Kidney (tissue), 14 donors: ENCODE measurements around the gene MBNL1. TPM values are rescaled to one million over a fixed set of nuclear protein-coding genes. Genes with fewer than 3 reads are reported as not detected.

Experiments
- DNase-seq, 5 donors: peaks; one replicate each; pipeline ENCODE4 v3.0.0-alpha.2; 2013 to 2020
- FAIRE-seq: peaks from 2 replicates; lab custom pipeline; 2012; peaks lifted over from hg19 to GRCh38; lab: Jason Lieb, UNC
- H3K27ac ChIP-seq, 2 donors: one replicate each; pipeline ENCODE4 v1.7.0; 2013; ENCODE audit warnings: low read depth in 2 of 2, low read length in 2 of 2, inconsistent platforms in 1 of 2
- H3K27me3 ChIP-seq: one replicate; pipeline ENCODE4 v1.7.1; 2013; ENCODE audit warnings: low read length, inconsistent platforms; ENCODE audit not compliant: control insufficient read depth, insufficient read depth
- H3K36me3 ChIP-seq, 3 donors: one replicate each; pipeline versions ENCODE4 v1.7.0 to v1.7.1; 2013; ENCODE audit warnings: low read length in 3 of 3, control low read depth in 1 of 3, inconsistent platforms in 1 of 3; ENCODE audit not compliant: insufficient read depth in 3 of 3, control insufficient read depth in 2 of 3
- H3K4me1 ChIP-seq, 3 donors: one replicate each; pipeline versions ENCODE4 v1.7.0 to v1.7.1; 2013; ENCODE audit warnings: low read length in 3 of 3, inconsistent platforms in 1 of 3, low read depth in 1 of 3; ENCODE audit not compliant: control insufficient read depth in 2 of 3, insufficient read depth in 2 of 3
- H3K4me3 ChIP-seq, 3 donors: one replicate each; pipeline versions ENCODE4 v1.7.0 to v1.8.1; 2013; ENCODE audit warnings: low read length in 3 of 3, control low read depth in 1 of 3, inconsistent platforms in 1 of 3
- H3K9ac ChIP-seq, 3 donors: one replicate each; pipeline versions ENCODE4 v1.7.0 to v1.7.1; 2013; ENCODE audit warnings: low read length in 3 of 3, control low read depth in 1 of 3, inconsistent platforms in 1 of 3
- H3K9me3 ChIP-seq, 3 donors: one replicate each; pipeline versions ENCODE4 v1.7.0 to v1.7.1; 2013; ENCODE audit warnings: low read length in 3 of 3, control low read depth in 1 of 3, inconsistent platforms in 1 of 3; ENCODE audit not compliant: control insufficient read depth in 2 of 3, insufficient read depth in 1 of 3
- CTCF ChIP-seq: IDR thresholded peaks from 3 replicates; pipeline ENCODE4 v1.5.1; 2012; ENCODE audit warnings: mild to moderate bottlenecking, moderate library complexity, borderline replicate concordance; ENCODE audit not compliant: insufficient read depth; ENCODE audit errors: extremely low read depth
- intact Hi-C: fragments of 100-400 bp; cut with DNase I; formaldehyde crosslinking; loops from one replicate; pipeline ENCODE4 v1.11.1; 2022
- polyA plus RNA-seq: library from polyadenylated mRNA; stranded (reverse); fragments of 350-450 nt; fragmentation: Illumina TruSeq; extraction: RNeasy Lipid Tissue Mini Kit (QIAGEN cat#74804); gene quantifications from one replicate; pipeline ENCODE4 v1.2.3, GENCODE V29; 2014; ENCODE audit warnings: low read depth, low replicate concordance; ENCODE audit not compliant: insufficient read depth
- total RNA-seq: library from RNA; stranded (reverse); fragmentation: NEBNext Ultra II Directional; extraction: Animal tissue kit (Norgen Biotek cat#: 25700); gene quantifications from one replicate; pipeline ENCODE4 v1.2.1, GENCODE V29; 2021
- donor health status: control.
- donor health status: control.
- donor health status: control.
- donor health status: control.
- donor health status: control.
- donor health status: DM: yes; HTN: yes; CAD: no.
- donor health status: Normal renal cell carcinoma (clear cell type).

The MBNL1 gene
- total and polyA plus RNA-seq, 2 donors from 2014 or later: 22.0 to 167 TPM

- Histone ChIP-seq H3K36me3 (no peaks in the 10 kb centered on the region), H3K4me1 (peaks cover 0 to 19% (median 2%) of the 10 kb centered on the region in 3 donors), H3K9me3 (no peaks in the 10 kb centered on the region), H3K4me3 (no peak overlapping the region), H3K9ac (no peak overlapping the region), H3K27ac (no peak overlapping the region), H3K27me3 (no peaks in the 10 kb centered on the region)
- TF ChIP-seq CTCF: no peak
- FAIRE-seq (no peak), DNase-seq (no peak)
- intact Hi-C loops: no loop called here
Measured at GRCh38 chr3:152317184-152317583, 48.5 kb downstream of the MBNL1 start.

- FAIRE-seq (no peak), DNase-seq (peak in 1 of 5 donors; percentile 59)
- Histone ChIP-seq H3K4me1 (peaks cover 0 to 20% (median 2%) of the 10 kb centered on the region in 3 donors), H3K27me3 (no peaks in the 10 kb centered on the region), H3K9me3 (no peaks in the 10 kb centered on the region), H3K27ac (no peak overlapping the region), H3K36me3 (no peaks in the 10 kb centered on the region), H3K4me3 (no peak overlapping the region), H3K9ac (no peak overlapping the region)
- no peak for TF ChIP-seq CTCF
- intact Hi-C loops: no loop called here
Measured at GRCh38 chr3:152317956-152318355, 49.2 kb downstream of the MBNL1 start.

- no peak for TF ChIP-seq CTCF
- H3K36me3 ChIP-seq: no peaks in the 10 kb centered on the region
- intact Hi-C loops: no loop called here
- H3K4me3 ChIP-seq: no peak overlapping the region
- FAIRE-seq (no peak), DNase-seq (no peak)
- H3K27me3 ChIP-seq: no peaks in the 10 kb centered on the region
- no peak overlapping the region for H3K27ac ChIP-seq
- no peak overlapping the region for H3K9ac ChIP-seq
- peaks cover 0 to 20% (median 2%) of the 10 kb centered on the region in 3 donors for H3K4me1 ChIP-seq
- no peaks in the 10 kb centered on the region for H3K9me3 ChIP-seq
Measured at GRCh38 chr3:152318512-152318911, 49.8 kb downstream of the MBNL1 start.

- no peaks in the 10 kb centered on the region for H3K9me3 ChIP-seq
- DNase-seq: no peak
- H3K4me1 ChIP-seq: peaks cover 0 to 20% (median 2%) of the 10 kb centered on the region in 3 donors
- no peak overlapping the region for H3K27ac ChIP-seq
- no peak overlapping the region for H3K9ac ChIP-seq
- TF ChIP-seq CTCF: no peak
- no peaks in the 10 kb centered on the region for H3K27me3 ChIP-seq
- no peak overlapping the region for H3K4me3 ChIP-seq
- FAIRE-seq: no peak
- intact Hi-C loops: no loop called here
- H3K36me3 ChIP-seq: no peaks in the 10 kb centered on the region
Measured at GRCh38 chr3:152319256-152319655, 50.5 kb downstream of the MBNL1 start.
